ENCODE data around the gene MID2.

The MID2 gene

GRCh38 chrX:107905366-107905765 lies 79.7 kb downstream of the MID2 start:
- no peak overlapping the region for H3K9ac ChIP-seq
- no peak overlapping the region for H3K4me3 ChIP-seq (IDR thresholded peaks at IDR 0.05; ENCODE audit: insufficient read depth, low read depth, low read length)
- H3K4me1 ChIP-seq (ENCODE audit: low read depth, poor library complexity, severe bottlenecking), result peaks cover 26% of the 10 kb centered on the region
- no peaks in the 10 kb centered on the region for H3K36me3 ChIP-seq (ENCODE audit: insufficient read depth)
- H3K4me2 ChIP-seq, result peak overlapping the region; percentile 34; the same call in 1 of the 2 replicates
- no peaks in the 10 kb centered on the region for H3K79me2 ChIP-seq (ENCODE audit: insufficient read depth, low read depth)
- peak overlapping the region; percentile 22; the same call in 1 of the 2 replicates for H3K27ac ChIP-seq
- H3K27me3 ChIP-seq (ENCODE audit: insufficient read depth, low read depth), result no peaks in the 10 kb centered on the region
- no peaks in the 10 kb centered on the region for H4K20me1 ChIP-seq (ENCODE audit: insufficient read depth)
- no peak for TF ChIP-seq CTCF (conservative IDR thresholded peaks at IDR 0.05; ENCODE audit: low read depth, low read length)
- H2AFZ ChIP-seq (ENCODE audit: low read depth), result no peak overlapping the region

- Histone ChIP-seq H4K20me1 (ENCODE audit: insufficient read depth) (no peaks in the 10 kb centered on the region), H3K9ac (no peak overlapping the region), H3K27ac (no peak overlapping the region), H3K36me3 (ENCODE audit: insufficient read depth) (no peaks in the 10 kb centered on the region), H2AFZ (ENCODE audit: low read depth) (no peak overlapping the region), H3K79me2 (ENCODE audit: insufficient read depth, low read depth) (no peaks in the 10 kb centered on the region), H3K4me1 (ENCODE audit: low read depth, poor library complexity, severe bottlenecking) (no peaks in the 10 kb centered on the region), H3K4me2 (no peak overlapping the region), H3K27me3 (ENCODE audit: insufficient read depth, low read depth) (no peaks in the 10 kb centered on the region), H3K4me3 (IDR thresholded peaks at IDR 0.05; ENCODE audit: insufficient read depth, low read depth, low read length) (no peak overlapping the region)
- TF ChIP-seq CTCF (conservative IDR thresholded peaks at IDR 0.05; ENCODE audit: low read depth, low read length), result no peak
Measured at GRCh38 chrX:107924136-107924746, 98.6 kb downstream of the MID2 start.

- no peaks in the 10 kb centered on the region for H4K20me1 ChIP-seq (ENCODE audit: insufficient read depth)
- H3K27ac ChIP-seq, result no peak overlapping the region
- no peak overlapping the region for H2AFZ ChIP-seq (ENCODE audit: low read depth)
- no peak overlapping the region for H3K4me2 ChIP-seq
- H3K4me3 ChIP-seq (IDR thresholded peaks at IDR 0.05; ENCODE audit: insufficient read depth, low read depth, low read length), result no peak overlapping the region
- no peaks in the 10 kb centered on the region for H3K36me3 ChIP-seq (ENCODE audit: insufficient read depth)
- TF ChIP-seq CTCF (conservative IDR thresholded peaks at IDR 0.05; ENCODE audit: low read depth, low read length), result no peak
- no peaks in the 10 kb centered on the region for H3K4me1 ChIP-seq (ENCODE audit: low read depth, poor library complexity, severe bottlenecking)
- no peaks in the 10 kb centered on the region for H3K27me3 ChIP-seq (ENCODE audit: insufficient read depth, low read depth)
- H3K9ac ChIP-seq, result no peak overlapping the region
- no peaks in the 10 kb centered on the region for H3K79me2 ChIP-seq (ENCODE audit: insufficient read depth, low read depth)
Measured at GRCh38 chrX:107934262-107934661, 108.6 kb downstream of the MID2 start.

GRCh38 chrX:107935200-107935599 lies 109.5 kb downstream of the MID2 start:
- H3K4me2 ChIP-seq, result no peak overlapping the region
- no peak for TF ChIP-seq CTCF (conservative IDR thresholded peaks at IDR 0.05; ENCODE audit: low read depth, low read length)
- H4K20me1 ChIP-seq (ENCODE audit: insufficient read depth), result no peaks in the 10 kb centered on the region
- H3K27me3 ChIP-seq (ENCODE audit: insufficient read depth, low read depth), result no peaks in the 10 kb centered on the region
- no peaks in the 10 kb centered on the region for H3K79me2 ChIP-seq (ENCODE audit: insufficient read depth, low read depth)
- H3K9ac ChIP-seq, result no peak overlapping the region
- no peaks in the 10 kb centered on the region for H3K36me3 ChIP-seq (ENCODE audit: insufficient read depth)
- H3K4me1 ChIP-seq (ENCODE audit: low read depth, poor library complexity, severe bottlenecking), result no peaks in the 10 kb centered on the region
- H2AFZ ChIP-seq (ENCODE audit: low read depth), result no peak overlapping the region
- no peak overlapping the region for H3K4me3 ChIP-seq (IDR thresholded peaks at IDR 0.05; ENCODE audit: insufficient read depth, low read depth, low read length)
- no peak overlapping the region for H3K27ac ChIP-seq

All from KMS-11 (cell line).